GM19438 (cell line): Measurements from ENCODE around the gene CCT6A.
"Not testable (repeated sequence)": the region's sequence is repeated elsewhere in the genome, so short reads cannot be mapped to it uniquely, and the experiment has no call there.

Experiments used
- ATAC-seq: cut with Tn5 transposase; IDR thresholded peaks from one replicate; pipeline ENCODE4 v1.9.1; 2021; ENCODE audit warnings: low read depth; ENCODE audit not compliant: unreplicated experiment

The CCT6A gene

DNA sequence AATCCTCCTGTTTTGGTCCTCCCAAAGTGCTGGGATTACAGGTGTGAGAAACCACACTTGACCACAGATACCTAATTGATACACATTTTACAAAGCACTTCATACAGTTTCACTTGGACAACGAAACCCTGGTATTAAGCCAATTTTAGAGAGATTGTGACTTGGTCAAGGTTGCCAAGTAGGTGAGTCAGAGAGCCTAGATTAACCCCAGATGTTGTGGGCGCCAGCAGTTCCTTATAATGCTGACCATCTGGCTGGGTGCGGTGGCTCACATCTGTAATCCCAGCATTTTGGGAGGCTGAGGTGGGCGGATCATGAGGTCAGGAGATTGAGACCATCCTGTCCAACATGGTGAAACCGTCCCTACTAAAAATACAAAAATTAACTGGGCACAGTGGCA, 46.1 kb downstream of the CCT6A start:
- ATAC-seq = no peak

DNA sequence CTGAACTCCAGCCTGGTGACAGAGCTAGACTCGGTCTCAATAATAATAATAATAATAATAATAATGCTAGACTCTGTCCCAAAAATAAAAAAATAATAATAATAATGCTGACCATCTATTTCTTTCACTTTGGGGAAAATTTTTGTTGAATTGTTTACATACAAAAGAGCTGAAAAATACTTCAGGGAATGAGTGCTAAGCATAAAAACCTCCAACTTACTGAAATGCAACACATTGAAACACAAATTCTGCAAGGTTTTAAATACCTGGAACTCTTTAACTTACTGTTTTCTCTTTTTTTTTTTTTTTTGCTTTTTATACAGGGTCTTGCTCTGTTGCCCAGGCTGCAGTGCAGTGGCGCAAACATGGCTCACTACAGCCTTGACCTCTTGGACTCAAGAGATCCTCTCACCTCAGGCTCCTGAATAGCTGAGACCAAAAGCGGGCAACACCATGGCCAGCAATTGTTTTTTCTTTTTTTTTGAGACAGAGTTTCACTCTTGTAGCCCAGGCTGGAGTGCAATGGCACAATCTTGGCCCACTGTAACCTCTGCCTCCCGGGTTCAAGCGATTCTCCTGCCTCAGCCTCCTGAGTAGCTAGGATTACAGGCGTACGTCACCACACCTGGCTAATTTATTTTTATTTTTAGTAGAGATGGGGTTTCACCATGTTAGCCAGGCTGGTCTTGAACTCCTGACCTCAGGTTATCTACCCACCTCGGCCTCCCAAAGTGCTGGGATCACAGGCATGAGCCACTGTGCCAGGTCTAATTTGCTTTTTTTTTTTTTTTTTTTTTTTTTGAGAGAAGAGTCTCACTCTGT, 46.8 kb downstream of the CCT6A start:
- ATAC-seq = not testable (repeated sequence)

DNA sequence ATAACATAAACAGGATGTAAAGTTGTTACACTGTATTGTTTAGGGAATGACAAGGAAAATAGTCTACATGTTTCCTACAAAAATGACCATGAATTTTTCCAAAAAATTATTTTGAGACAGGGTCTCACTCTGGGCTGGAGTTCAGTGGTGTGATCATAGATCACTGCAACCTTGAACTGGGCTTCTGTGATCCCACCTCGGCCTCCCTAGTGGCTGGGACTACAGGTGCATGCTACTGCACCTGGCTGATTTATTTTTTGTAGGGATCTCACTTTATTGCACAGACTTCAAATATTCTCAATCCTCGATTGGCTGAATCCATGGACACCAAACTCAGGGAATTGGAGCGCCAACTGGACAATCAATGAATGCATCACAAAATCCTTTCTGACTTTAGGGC, 48.1 kb downstream of the CCT6A start:
- no peak for ATAC-seq

DNA sequence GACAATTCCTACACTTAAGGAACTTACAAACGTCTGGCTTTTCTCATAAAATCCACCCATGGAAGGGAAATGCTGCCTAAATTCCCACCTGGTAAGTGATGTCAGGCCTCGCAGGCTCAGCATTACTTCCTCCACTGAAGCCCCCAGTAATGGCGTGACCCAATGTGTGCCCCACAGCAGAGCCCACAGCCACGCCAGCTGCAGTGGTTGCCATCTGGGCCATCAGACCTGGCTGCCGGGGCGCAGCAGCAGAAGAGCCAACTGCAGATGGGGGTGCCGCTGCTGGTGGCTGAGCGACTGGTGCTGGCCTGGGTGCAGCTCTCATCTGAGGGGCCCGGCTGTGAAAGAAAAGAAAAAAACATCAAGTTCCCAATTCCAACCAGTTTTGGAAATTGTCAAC, 52.6 kb downstream of the CCT6A start:
- not testable (repeated sequence) for ATAC-seq

DNA sequence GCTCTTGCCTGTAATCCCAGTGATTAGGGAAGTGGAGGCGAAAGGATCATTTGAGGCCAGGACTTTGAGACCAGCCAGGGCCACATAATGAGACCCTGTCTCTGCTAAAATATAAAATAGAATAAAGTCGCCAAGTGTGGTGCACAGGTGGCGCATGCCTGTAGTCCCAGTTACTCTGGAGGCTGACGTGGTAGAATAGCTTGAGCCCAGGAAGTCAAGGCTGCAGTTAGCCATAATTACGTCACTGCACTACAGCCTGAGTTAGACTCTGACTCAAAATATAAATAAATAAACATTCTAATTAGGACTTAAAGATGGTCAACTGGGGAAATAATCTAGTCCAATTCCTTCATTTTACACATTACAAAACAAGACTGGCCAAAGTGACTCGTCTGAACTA, 53.9 kb downstream of the CCT6A start:
- ATAC-seq = peak; percentile 26

DNA sequence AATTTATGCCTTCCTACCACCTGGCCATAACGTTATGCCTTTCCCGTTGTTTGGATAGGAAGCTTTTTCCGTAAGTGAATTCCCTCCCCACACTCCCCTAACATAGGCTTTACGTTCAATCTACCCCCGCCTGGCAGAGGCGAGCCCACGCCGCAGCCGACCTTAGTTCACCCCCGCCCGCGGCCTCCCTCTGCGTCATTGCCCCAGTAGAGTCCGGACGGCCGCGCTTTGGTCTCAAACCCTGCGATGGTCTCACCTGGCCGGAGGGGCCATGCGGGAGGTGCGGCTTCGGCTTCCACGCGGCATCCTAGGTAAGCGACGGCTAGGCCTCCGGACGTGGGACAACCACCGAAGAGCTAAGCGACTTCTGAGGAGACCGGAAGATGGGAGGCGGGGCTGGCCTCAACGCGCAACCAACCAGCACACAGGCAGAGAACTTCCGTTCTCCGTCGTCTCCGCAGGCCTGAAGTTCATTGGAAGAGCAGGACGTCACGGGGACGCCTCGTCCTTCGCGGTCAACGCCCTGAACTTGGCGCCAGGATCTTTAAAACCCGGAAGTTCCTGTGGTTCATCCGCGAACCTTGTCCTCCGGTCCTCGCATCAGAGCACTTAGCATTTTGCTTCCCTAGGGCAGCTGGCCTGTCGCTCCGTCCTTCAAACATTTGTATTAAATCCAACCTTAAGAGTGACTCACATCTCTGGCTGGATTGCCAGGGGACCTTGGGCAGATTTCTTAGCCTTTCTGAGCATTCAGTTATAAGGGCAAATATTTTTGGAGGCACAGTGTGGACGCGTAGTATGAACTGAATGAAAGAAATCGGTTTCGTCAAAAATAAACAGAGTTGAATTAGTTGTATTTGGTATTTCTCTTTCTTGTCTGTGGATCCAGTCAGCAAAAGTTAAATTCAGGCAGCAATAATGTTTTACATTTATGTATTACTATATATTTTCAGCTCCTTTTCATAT, 54.8 kb downstream of the CCT6A start, which contains the start of gene CHCHD2:
TSS of gene CHCHD2 (minus strand) at position 369 of the 966 bp plus-strand sequence. CDS start at position 306, 63 bp downstream.
- peak; percentile 100 for ATAC-seq

DNA sequence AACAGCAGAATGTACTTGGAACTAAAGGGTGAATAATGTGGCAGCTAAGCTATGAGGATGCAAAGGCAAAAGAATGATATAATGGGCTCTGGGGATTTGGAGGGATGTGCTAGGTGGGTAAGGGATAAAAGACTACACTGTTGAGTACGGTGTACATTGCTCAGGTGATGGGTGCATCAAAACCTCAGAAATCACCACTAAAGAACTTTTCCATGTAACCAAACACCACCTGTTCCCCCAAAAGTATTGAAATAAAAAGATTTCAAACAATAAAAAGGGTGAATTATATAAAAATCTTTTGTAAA, 56.3 kb downstream of the CCT6A start:
- ATAC-seq = no peak

DNA sequence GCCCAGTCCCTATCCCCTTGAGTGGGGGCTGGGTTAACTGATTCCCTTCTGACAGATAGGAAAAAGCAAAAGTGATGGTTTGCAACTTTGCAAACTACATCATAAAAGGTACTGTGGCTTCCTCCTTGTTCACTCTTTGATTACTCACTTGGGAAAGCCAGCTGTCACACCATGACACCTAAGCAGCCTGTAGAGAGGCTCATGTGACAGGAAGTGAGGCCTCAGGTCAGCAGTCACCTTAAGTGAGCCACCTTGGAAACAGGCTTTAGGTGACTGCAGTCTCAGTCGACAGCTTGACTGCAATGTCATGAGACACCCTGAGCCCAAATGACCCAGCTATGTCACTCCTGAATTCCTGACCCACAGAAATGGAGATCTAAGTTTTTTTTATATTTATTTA, 59.0 kb downstream of the CCT6A start:
- no peak for ATAC-seq

DNA sequence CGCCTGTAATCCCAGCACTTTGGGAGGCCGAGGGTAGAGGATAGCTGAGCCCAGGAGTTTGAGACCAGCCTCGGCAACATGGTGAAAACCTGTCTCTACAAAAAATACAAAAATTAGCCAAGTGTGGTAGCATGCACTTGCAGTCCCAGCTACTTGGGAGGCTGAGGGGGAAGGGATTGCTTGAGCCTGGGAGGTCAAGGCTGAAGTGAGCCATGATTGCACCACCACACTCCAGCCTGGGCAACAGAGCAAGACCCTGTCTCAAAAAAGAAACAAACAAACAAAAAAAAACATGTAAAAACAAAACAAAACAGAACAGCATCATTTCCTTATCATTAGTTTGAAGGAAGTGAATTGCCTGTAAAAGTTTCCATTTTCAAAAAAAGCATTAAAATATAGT, 60.7 kb downstream of the CCT6A start:
- not testable (repeated sequence) for ATAC-seq
